GM23248 (cell line): Measurements from ENCODE around the gene C20orf144. TPM values are rescaled to one million over a fixed set of nuclear protein-coding genes. Genes with fewer than 3 reads are reported as not detected.

Source experiments
- DNase-seq: peaks from one replicate; pipeline ENCODE4 v3.0.0-alpha.2; 2015
- H2AFZ ChIP-seq: fragments of 200-600 bp; sonication (generic); 2 replicates; pipeline ENCODE4 v1.6.1; 2016; ENCODE audit warnings: antibody characterized with exemption
- H3F3A ChIP-seq: fragments of 200-600 bp; sonication (generic); 2 replicates; pipeline ENCODE4 v1.6.1; 2016; ENCODE audit warnings: mild to moderate bottlenecking, antibody characterized with exemption, mixed run types; ENCODE audit not compliant: insufficient read depth
- H3K27ac ChIP-seq: fragments of 200-600 bp; sonication (generic); 2 replicates; pipeline ENCODE4 v1.5.1; 2016; ENCODE audit warnings: mild to moderate bottlenecking
- H3K27me3 ChIP-seq: fragments of 200-600 bp; sonication (generic); replicated peaks from 2 replicates; pipeline ENCODE4 v1.6.1; 2016; ENCODE audit warnings: mild to moderate bottlenecking; ENCODE audit not compliant: insufficient read depth
- H3K36me3 ChIP-seq: fragments of 200-600 bp; sonication (generic); 2 replicates; pipeline ENCODE4 v1.6.1; 2016; ENCODE audit warnings: low read depth, mild to moderate bottlenecking
- H3K4me1 ChIP-seq: fragments of 200-600 bp; sonication (generic); 2 replicates; pipeline ENCODE4 v1.6.1; 2016; ENCODE audit warnings: mild to moderate bottlenecking; ENCODE audit not compliant: insufficient read depth
- H3K4me2 ChIP-seq: fragments of 200-600 bp; sonication (generic); one replicate; pipeline ENCODE4 v1.6.1; 2016; ENCODE audit warnings: mild to moderate bottlenecking; ENCODE audit not compliant: unreplicated experiment
- H3K4me3 ChIP-seq: fragments of 200-600 bp; sonication (generic); 2 replicates; pipeline ENCODE4 v1.5.1; 2016; ENCODE audit warnings: mild to moderate bottlenecking
- H3K79me2 ChIP-seq: fragments of 200-600 bp; sonication (generic); 2 replicates; pipeline ENCODE4 v1.6.1; 2016; ENCODE audit warnings: mild to moderate bottlenecking; ENCODE audit not compliant: insufficient read depth
- H3K9ac ChIP-seq: fragments of 200-600 bp; sonication (generic); 2 replicates; pipeline ENCODE4 v1.6.1; 2016; ENCODE audit warnings: mild to moderate bottlenecking
- H3K9me2 ChIP-seq: fragments of 200-600 bp; sonication (generic); 2 replicates; pipeline ENCODE4 v1.6.1; 2016; ENCODE audit warnings: mixed run types, mild to moderate bottlenecking, moderate library complexity; ENCODE audit not compliant: insufficient read depth
- H3K9me3 ChIP-seq: fragments of 200-600 bp; sonication (generic); one replicate; pipeline ENCODE4 v1.6.1; 2017; ENCODE audit warnings: low read depth
- H4K20me1 ChIP-seq: fragments of 200-600 bp; sonication (generic); 2 replicates; pipeline ENCODE4 v1.6.0; 2016; ENCODE audit not compliant: insufficient read depth
- EZH2 ChIP-seq: fragments of 200-600 bp; sonication (generic); IDR thresholded peaks from 2 replicates; pipeline ENCODE4 v1.6.1; 2018; ENCODE audit warnings: antibody characterized with exemption, mild to moderate bottlenecking; ENCODE audit not compliant: insufficient read depth, poor library complexity, severe bottlenecking
- EZH2phosphoT487 ChIP-seq: fragments of 200-600 bp; sonication (generic); IDR thresholded peaks from 2 replicates; pipeline ENCODE4 v1.6.1; 2018; ENCODE audit warnings: antibody characterized with exemption, moderate library complexity, mild to moderate bottlenecking, low read depth; ENCODE audit not compliant: insufficient read depth
- WGBS, 2 experiments: methylation state at CpG; one replicate each; pipeline ENCODE4 v1.1.6; 2015 to 2017; ENCODE audit warnings: low lambda C conversion rate in 2 of 2, low coverage in 1 of 2; ENCODE audit errors: missing lambda C conversion rate in 2 of 2; 5-methylcytosine and 5-hydroxymethylcytosine counted together
- in situ Hi-C: fragments of 300-500 bp; cut with MboI; formaldehyde crosslinking; loops from 2 replicates; pipeline ENCODE4 v1.15.0; 2020
- polyA plus RNA-seq: library from polyadenylated mRNA; unstranded; fragments of >200 nt; fragmentation: Nextera tagmentation; extraction: Ambion mirVana; gene quantifications from 2 replicates; pipeline ENCODE4 v1.2.1, GENCODE V29; 2016
- total RNA-seq: library from RNA; depleted of rRNA; stranded (reverse); fragments of >200 nt; shearing (Covaris generic); gene quantifications from 2 replicates; pipeline ENCODE4 v1.2.3, GENCODE V29; 2014

Gene C20orf144
- total and polyA plus RNA-seq, 2 experiments from 2014 or later = 0.25 TPM; not detected in 1

- no peaks in the 10 kb centered on the region for H3K36me3 ChIP-seq
- H4K20me1 ChIP-seq = no peaks in the 10 kb centered on the region
- no peak for DNase-seq
- H3K27ac ChIP-seq = no peak overlapping the region
- TF ChIP-seq EZH2 (no peak), EZH2phosphoT487 (no peak)
- H3F3A ChIP-seq = no peaks in the 10 kb centered on the region; the same call in 1 of the 2 replicates
- no peak overlapping the region for H3K4me2 ChIP-seq
- peaks cover 8% of the 10 kb centered on the region for H3K4me1 ChIP-seq
- no peaks in the 10 kb centered on the region for H3K9me2 ChIP-seq
- in situ Hi-C loops = no loop called here
- H3K79me2 ChIP-seq = peaks cover 12% of the 10 kb centered on the region; the same call in 1 of the 2 replicates
- no peaks in the 10 kb centered on the region for H3K27me3 ChIP-seq
- H3K9ac ChIP-seq = no peak overlapping the region
- H3K9me3 ChIP-seq = no peaks in the 10 kb centered on the region
- 96 to 98% methylated on average over 3 of the region's 3 CpGs for WGBS, 2 experiments
- H3K4me3 ChIP-seq = no peak overlapping the region
- H2AFZ ChIP-seq = no peak overlapping the region
These were observed 26.9 kb downstream of the C20orf144 start for GRCh38 chr20:33688938-33689424.

- Histone ChIP-seq H3K79me2 (peaks cover 8% of the 10 kb centered on the region; the same call in 1 of the 2 replicates), H3K4me1 (peaks cover 8% of the 10 kb centered on the region), H3K27me3 (no peaks in the 10 kb centered on the region), H3K9me3 (no peaks in the 10 kb centered on the region), H3K9ac (no peak overlapping the region), H3K4me3 (no peak overlapping the region), H4K20me1 (no peaks in the 10 kb centered on the region), H3K27ac (no peak overlapping the region), H3F3A (no peaks in the 10 kb centered on the region; the same call in 1 of the 2 replicates), H3K36me3 (no peaks in the 10 kb centered on the region), H2AFZ (no peak overlapping the region), H3K4me2 (no peak overlapping the region), H3K9me2 (no peaks in the 10 kb centered on the region)
- DNase-seq = no peak
- in situ Hi-C loops = no loop called here
- TF ChIP-seq EZH2 (no peak), EZH2phosphoT487 (no peak)
- whole genome bisulfite sequencing, 2 experiments = 94 to 100% methylated on average over 1 of the region's 1 CpG
These were observed 27.4 kb downstream of the C20orf144 start for GRCh38 chr20:33689493-33689892.

- no peak overlapping the region for H3K9ac ChIP-seq
- DNase-seq = peak; percentile 44
- no peaks in the 10 kb centered on the region for H3K9me3 ChIP-seq
- WGBS, 2 experiments = 62 to 64% methylated on average over 4 of the region's 4 CpGs
- no peaks in the 10 kb centered on the region for H3K36me3 ChIP-seq
- no peak for TF ChIP-seq EZH2
- TF ChIP-seq EZH2phosphoT487 = no peak
- in situ Hi-C loops = no loop called here
- peaks cover 6% of the 10 kb centered on the region for H3K4me1 ChIP-seq
- no peak overlapping the region for H2AFZ ChIP-seq
- H3K27ac ChIP-seq = no peak overlapping the region
- H3K79me2 ChIP-seq = peaks cover 3% of the 10 kb centered on the region; the same call in 1 of the 2 replicates
- no peaks in the 10 kb centered on the region for H3K9me2 ChIP-seq
- no peak overlapping the region for H3K4me3 ChIP-seq
- H3F3A ChIP-seq = no peaks in the 10 kb centered on the region; the same call in 1 of the 2 replicates
- no peak overlapping the region for H3K4me2 ChIP-seq
- H4K20me1 ChIP-seq = no peaks in the 10 kb centered on the region
- H3K27me3 ChIP-seq = no peaks in the 10 kb centered on the region
These were observed 27.8 kb downstream of the C20orf144 start for GRCh38 chr20:33689973-33690372.

- H3K9me2 ChIP-seq = no peaks in the 10 kb centered on the region
- no peak for DNase-seq
- H3K4me1 ChIP-seq = peaks cover 10% of the 10 kb centered on the region
- WGBS, 2 experiments = 66 to 70% methylated on average over 5 of the region's 5 CpGs
- H3K79me2 ChIP-seq = no peaks in the 10 kb centered on the region
- no peaks in the 10 kb centered on the region for H4K20me1 ChIP-seq
- in situ Hi-C loops = no loop called here
- no peaks in the 10 kb centered on the region for H3K27me3 ChIP-seq
- no peak overlapping the region for H3K9ac ChIP-seq
- TF ChIP-seq EZH2phosphoT487 (no peak), EZH2 (no peak)
- no peak overlapping the region for H3K4me2 ChIP-seq
- no peak overlapping the region for H3K27ac ChIP-seq
- H3K4me3 ChIP-seq = no peak overlapping the region
- H2AFZ ChIP-seq = no peak overlapping the region
- H3K9me3 ChIP-seq = no peaks in the 10 kb centered on the region
- H3K36me3 ChIP-seq = no peaks in the 10 kb centered on the region
- H3F3A ChIP-seq = peaks cover 10% of the 10 kb centered on the region
These were observed 31.2 kb downstream of the C20orf144 start for GRCh38 chr20:33693289-33693688.
